ENCODE data around the gene FADS3. TPM values are rescaled to one million over a fixed set of nuclear protein-coding genes. Genes with fewer than 3 reads are reported as not detected.
A peak's percentile ranks its signal among the peaks of the same experiment; 100 is the strongest.

The FADS3 gene
- total and polyA plus RNA-seq, 2 donors (not counting 1 experiment from before 2014, with no cell fraction given) = 225 to 256 TPM

- intact Hi-C loops (cut with micrococcal nuclease) = no loop called here
- Mint-ChIP-seq H3K27me3 (no peaks in the 10 kb centered on the region), H3K4me1 (peaks cover 15% of the 10 kb centered on the region), H3K4me3 (no peak overlapping the region), H3K9me3 (ENCODE audit: insufficient read depth) (no peaks in the 10 kb centered on the region), H3K27ac (no peak overlapping the region)
- no peak for ATAC-seq (ENCODE audit: low read depth)
- Histone ChIP-seq H2AFZ (ENCODE audit: insufficient read depth, low read depth, low read length, poor library complexity, severe bottlenecking) (no peak overlapping the region), H3K4me2 (replicated peaks; ENCODE audit: low read depth, low read length, poor library complexity, severe bottlenecking) (no peak overlapping the region), H3K79me2 (ENCODE audit: control insufficient read depth, insufficient read depth, low read length) (no peaks in the 10 kb centered on the region), H3K36me3 (replicated peaks in 1 of 2; ENCODE audit: control extremely low read depth in 1 of 2, control insufficient read depth in 1 of 2, extremely low read depth in 1 of 2, insufficient read depth in 2 of 2, low read length in 1 of 2) (peaks cover 0 to 5% of the 10 kb centered on the region in 2 experiments), H3K27ac (ENCODE audit: low read length in 2 of 2) (no peak overlapping the region), H4K20me1 (ENCODE audit: control insufficient read depth, insufficient read depth, low read length, poor library complexity, severe bottlenecking) (no peaks in the 10 kb centered on the region), H3K4me1 (ENCODE audit: control insufficient read depth in 2 of 2, insufficient read depth in 2 of 2, low read length in 2 of 2) (peaks cover 9 to 12% of the 10 kb centered on the region in 2 donors), H3K4me3 (ENCODE audit: control extremely low read depth in 1 of 5, extremely low read depth in 1 of 5, insufficient read depth in 1 of 5, low read depth in 2 of 5, low read length in 4 of 5) (no peak overlapping the region), H3K27me3 (replicated peaks in 1 of 4; ENCODE audit: control extremely low read depth in 1 of 4, control insufficient read depth in 3 of 4, insufficient read depth in 4 of 4, low read length in 3 of 4) (peaks cover 0 to 4% (median 0%) of the 10 kb centered on the region in 4 experiments), H3K9ac (ENCODE audit: low read length) (no peak overlapping the region), H3K9me3 (ENCODE audit: control extremely low read depth in 1 of 3, control insufficient read depth in 2 of 3, insufficient read depth in 1 of 3, low read length in 2 of 3) (no peaks in the 10 kb centered on the region)
- TF ChIP-seq CTCF (IDR thresholded peaks at IDR 0.05) (no peak), EZH2 (IDR thresholded peaks at IDR 0.05; ENCODE audit: borderline replicate concordance, insufficient read depth, low read depth, low read length, poor library complexity, severe bottlenecking) (no peak)
- DNase-seq = no peak
- ChIA-PET POLR2A (no interaction called here), CTCF (interaction anchor here (1.2 to 17.9 kb wide), 7 partner anchors 16 to 504 kb away, joined by 3 to 307 read pairs (median 114); partner anchors contain the start of gene BEST1)
- WGBS (ENCODE audit: insufficient coverage) = 92% methylated on average over 19 of the region's 20 CpGs
These were observed 18.3 kb downstream of the FADS3 start for GRCh38 chr11:61872935-61873565.

- H3K9me3 Mint-ChIP-seq (ENCODE audit: insufficient read depth) = no peaks in the 10 kb centered on the region
- intact Hi-C loops (cut with micrococcal nuclease) = loop anchor here (1.0 kb wide), 5 partner anchors 20 to 211 kb away; partner anchors contain the start of gene FADS3
- no peaks in the 10 kb centered on the region for H3K27me3 Mint-ChIP-seq
- Histone ChIP-seq H3K4me2 (replicated peaks; ENCODE audit: low read depth, low read length, poor library complexity, severe bottlenecking) (peak overlapping the region; percentile 88), H3K4me1 (ENCODE audit: control insufficient read depth in 2 of 2, insufficient read depth in 2 of 2, low read length in 2 of 2) (peaks cover 9 to 12% of the 10 kb centered on the region in 2 donors), H2AFZ (ENCODE audit: insufficient read depth, low read depth, low read length, poor library complexity, severe bottlenecking) (peak overlapping the region; percentile 72), H3K9ac (ENCODE audit: low read length) (peak overlapping the region; percentile 34), H3K27me3 (replicated peaks in 1 of 4; ENCODE audit: control extremely low read depth in 1 of 4, control insufficient read depth in 3 of 4, insufficient read depth in 4 of 4, low read length in 3 of 4) (peaks cover 0 to 4% (median 0%) of the 10 kb centered on the region in 4 experiments), H3K36me3 (replicated peaks in 1 of 2; ENCODE audit: control extremely low read depth in 1 of 2, control insufficient read depth in 1 of 2, extremely low read depth in 1 of 2, insufficient read depth in 2 of 2, low read length in 1 of 2) (no peaks in the 10 kb centered on the region), H3K79me2 (ENCODE audit: control insufficient read depth, insufficient read depth, low read length) (no peaks in the 10 kb centered on the region), H3K27ac (ENCODE audit: low read length in 2 of 2) (no peak overlapping the region), H3K4me3 (ENCODE audit: control extremely low read depth in 1 of 5, extremely low read depth in 1 of 5, insufficient read depth in 1 of 5, low read depth in 2 of 5, low read length in 4 of 5) (peak overlapping the region in 4 of 5 experiments; percentile 13 to 38 (median 26)), H3K9me3 (ENCODE audit: control extremely low read depth in 1 of 3, control insufficient read depth in 2 of 3, insufficient read depth in 1 of 3, low read length in 2 of 3) (no peaks in the 10 kb centered on the region), H4K20me1 (ENCODE audit: control insufficient read depth, insufficient read depth, low read length, poor library complexity, severe bottlenecking) (no peaks in the 10 kb centered on the region)
- CTCF ChIA-PET = interaction anchor here (1.0 to 17.9 kb wide), 20 partner anchors 10 to 440 kb away, joined by 3 to 307 read pairs (median 6); partner anchors contain the start of genes BEST1 and FTH1
- H3K4me3 Mint-ChIP-seq = peak overlapping the region; percentile 84
- DNase-seq (peak; percentile 88), ATAC-seq (ENCODE audit: low read depth) (peak; percentile 97)
- peak overlapping the region; percentile 83 for H3K27ac Mint-ChIP-seq
- WGBS (ENCODE audit: insufficient coverage) = 2% methylated on average over 24 of the region's 24 CpGs
- no peak for TF ChIP-seq EZH2 (IDR thresholded peaks at IDR 0.05; ENCODE audit: borderline replicate concordance, insufficient read depth, low read depth, low read length, poor library complexity, severe bottlenecking)
- peak; percentile 98 for TF ChIP-seq CTCF (IDR thresholded peaks at IDR 0.05)
- H3K4me1 Mint-ChIP-seq = peaks cover 8% of the 10 kb centered on the region
- POLR2A ChIA-PET = interaction anchor here (0.6 to 0.9 kb wide), 3 partner anchors 37 to 75 kb away, joined by 3 read pairs; no protein-coding TSS in a partner anchor
These were observed 20.2 kb downstream of the FADS3 start for GRCh38 chr11:61871158-61871597.
